HEK293 (cell line): ENCODE data around the gene RING1.

ENCODE experiments used
- BCL11B ChIP-seq: fragments of 450-650 bp; formaldehyde crosslinking; IDR thresholded peaks from 2 replicates; pipeline ENCODE4 v1.5.1; 2016; ENCODE audit warnings: low read depth, missing biosample characterization, missing genetic modification characterization
- GLIS2 ChIP-seq: fragments of 450-650 bp; formaldehyde crosslinking; IDR thresholded peaks from 2 replicates; pipeline ENCODE4 v1.5.1; 2016; ENCODE audit warnings: missing biosample characterization, missing genetic modification characterization
- KLF8 ChIP-seq: fragments of 450-650 bp; formaldehyde crosslinking; IDR thresholded peaks from 2 replicates; pipeline ENCODE4 v1.5.1; 2016; ENCODE audit warnings: missing biosample characterization, missing genetic modification characterization
- KLF9 ChIP-seq: fragments of 450-650 bp; formaldehyde crosslinking; IDR thresholded peaks from 2 replicates; pipeline ENCODE4 v1.5.1; 2016; ENCODE audit warnings: missing biosample characterization, missing genetic modification characterization, low read depth
- SCRT1 ChIP-seq: fragments of 450-650 bp; formaldehyde crosslinking; IDR thresholded peaks from 2 replicates; pipeline ENCODE4 v1.5.1; 2016; ENCODE audit warnings: missing biosample characterization, missing genetic modification characterization, borderline replicate concordance
- SP2 ChIP-seq: fragments of 450-650 bp; formaldehyde crosslinking; IDR thresholded peaks from 2 replicates; pipeline ENCODE4 v1.5.1; 2016; ENCODE audit warnings: missing biosample characterization, missing genetic modification characterization
- ZBTB1 ChIP-seq: fragments of 450-650 bp; formaldehyde crosslinking; IDR thresholded peaks from 2 replicates; pipeline ENCODE4 v1.5.1; 2016; ENCODE audit warnings: missing biosample characterization, missing genetic modification characterization
- ZEB2 ChIP-seq: fragments of 450-650 bp; formaldehyde crosslinking; IDR thresholded peaks from 2 replicates; pipeline ENCODE4 v1.5.1; 2016; ENCODE audit warnings: missing biosample characterization, missing genetic modification characterization
- ZFHX2 ChIP-seq: fragments of 450-650 bp; formaldehyde crosslinking; conservative IDR thresholded peaks from 2 replicates; pipeline ENCODE4 v1.5.1; 2016; ENCODE audit warnings: missing biosample characterization, missing genetic modification characterization
- ZFP37 ChIP-seq: fragments of 450-650 bp; formaldehyde crosslinking; IDR thresholded peaks from 2 replicates; pipeline ENCODE4 v1.5.1; 2016; ENCODE audit warnings: missing biosample characterization, missing genetic modification characterization
- ZNF184 ChIP-seq: fragments of 450-650 bp; IDR thresholded peaks from 2 replicates; pipeline ENCODE4 v1.5.1; 2018; ENCODE audit warnings: missing biosample characterization, mild to moderate bottlenecking, missing genetic modification characterization
- ZNF274 ChIP-seq, 2 experiments: fragments of 200-500 bp in 1 of 2; fragments of 450-650 bp in 1 of 2; sonication (Bioruptor generic) in 1 of 2; formaldehyde crosslinking in 1 of 2; IDR thresholded peaks; 2 replicates each; pipeline versions ENCODE4 v1.5.1 to v1.6.1; 2014 to 2016; ENCODE audit warnings: borderline replicate concordance in 1 of 2, inconsistent platforms in 1 of 2, low read length in 1 of 2, missing biosample characterization in 1 of 2, missing genetic modification characterization in 1 of 2
- ZNF366 ChIP-seq: fragments of 450-650 bp; formaldehyde crosslinking; conservative IDR thresholded peaks from 2 replicates; pipeline ENCODE4 v1.5.1; 2016; ENCODE audit warnings: missing biosample characterization, missing genetic modification characterization
- ZNF404 ChIP-seq: fragments of 450-650 bp; formaldehyde crosslinking; IDR thresholded peaks from 2 replicates; pipeline ENCODE4 v1.5.1; 2017; ENCODE audit warnings: missing biosample characterization, missing genetic modification characterization
- ZNF449 ChIP-seq: fragments of 450-650 bp; formaldehyde crosslinking; IDR thresholded peaks from 2 replicates; pipeline ENCODE4 v1.5.1; 2017; ENCODE audit warnings: missing biosample characterization, mild to moderate bottlenecking, missing genetic modification characterization, moderate library complexity
- ZNF548 ChIP-seq: fragments of 450-650 bp; formaldehyde crosslinking; IDR thresholded peaks from 2 replicates; pipeline ENCODE4 v1.5.1; 2016; ENCODE audit warnings: missing biosample characterization, missing genetic modification characterization
- ZNF555 ChIP-seq: fragments of 450-650 bp; formaldehyde crosslinking; conservative IDR thresholded peaks from 2 replicates; pipeline ENCODE4 v1.5.1; 2017; ENCODE audit warnings: missing biosample characterization, mild to moderate bottlenecking, missing genetic modification characterization, inconsistent platforms
- ZNF692 ChIP-seq: fragments of 450-650 bp; formaldehyde crosslinking; IDR thresholded peaks from 2 replicates; pipeline ENCODE4 v1.5.1; 2016; ENCODE audit warnings: missing biosample characterization, missing genetic modification characterization
- TF ChIP-seq, protein P1 (sequence below): fragments of 450-650 bp; formaldehyde crosslinking; IDR thresholded peaks from 2 replicates; pipeline ENCODE4 v1.5.1; 2016; ENCODE audit warnings: missing biosample characterization, missing genetic modification characterization
- TF ChIP-seq, protein P2 (sequence below): fragments of 450-650 bp; formaldehyde crosslinking; IDR thresholded peaks from 2 replicates; pipeline ENCODE4 v1.5.0; 2017; ENCODE audit warnings: missing biosample characterization, missing genetic modification characterization, borderline replicate concordance

Gene RING1

DNA sequence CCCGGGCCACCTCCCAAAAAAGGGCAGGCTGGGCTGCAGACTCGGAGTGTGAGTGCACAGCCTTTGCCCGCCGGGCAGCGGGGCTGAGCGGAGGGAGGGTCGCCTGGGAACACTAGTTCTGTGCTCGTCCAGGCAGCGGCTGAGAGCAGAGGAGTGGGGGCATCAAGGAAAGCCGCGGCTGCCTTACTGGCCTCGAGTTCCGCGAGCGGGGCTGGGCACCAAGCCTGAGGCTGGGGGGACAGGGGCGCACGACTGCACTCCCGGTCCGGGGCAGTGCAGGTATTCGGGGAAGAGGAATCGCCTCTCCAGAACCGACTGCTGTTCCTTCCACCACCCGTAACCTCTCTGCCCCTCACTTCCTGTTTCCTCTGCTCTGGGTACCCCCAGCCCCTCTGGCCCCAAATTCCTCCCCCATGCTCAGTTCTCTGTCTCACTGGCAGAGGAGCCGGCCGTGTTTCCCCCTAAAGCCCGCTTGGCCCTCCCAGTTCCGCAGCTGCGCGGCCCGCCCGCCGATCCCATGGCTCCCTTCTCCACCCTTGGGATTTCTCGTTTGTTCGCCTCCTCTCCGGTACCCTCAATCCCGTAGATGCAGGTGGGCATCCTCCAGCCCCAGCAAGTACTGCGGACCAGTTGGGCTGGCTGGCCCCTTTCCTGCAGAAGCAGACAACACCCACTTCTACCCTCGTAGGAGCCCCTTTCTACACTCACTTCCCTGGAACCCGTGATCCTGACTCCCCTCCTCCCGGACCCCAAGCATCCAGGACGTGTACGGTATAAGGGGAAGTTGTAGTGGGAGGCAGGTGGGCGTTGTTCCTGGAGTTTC is 5.1 kb downstream of the RING1 start (continued):
- TF ChIP-seq ZNF555 (no peak), ZEB2 (tag by site-specific recombination) (no peak), ZBTB1 (tag by site-specific recombination) (no peak), SP2 (tag by site-specific recombination) (peak; percentile 26; the same call in 1 of the 2 replicates), KLF8 (tag by site-specific recombination) (0 out of 2 replicates have a peak, but pooled peaks have one; percentile 7), ZNF404 (tag by site-specific recombination) (no peak), ZNF274 (IDR thresholded peaks at IDR 0.05; ENCODE audit: low read length) (no peak), ZNF274 (tag by site-specific recombination; IDR thresholded peaks at IDR 0.05; ENCODE audit: borderline replicate concordance) (no peak), ZFHX2 (tag by site-specific recombination) (peak; percentile 87), ZNF692 (tag by site-specific recombination) (no peak), SCRT1 (no peak), KLF9 (tag by site-specific recombination) (no peak), ZNF366 (tag by site-specific recombination) (no peak), BCL11B (tag by site-specific recombination) (no peak), ZNF548 (no peak), GLIS2 (peak; percentile 36; the same call in 1 of the 2 replicates), ZNF184 (tag by site-specific recombination) (no peak), ZNF449 (tag by site-specific recombination) (peak; percentile 34; the same call in 1 of the 2 replicates), ZFP37 (tag by site-specific recombination) (no peak)
- TF ChIP-seq, protein P1, sequence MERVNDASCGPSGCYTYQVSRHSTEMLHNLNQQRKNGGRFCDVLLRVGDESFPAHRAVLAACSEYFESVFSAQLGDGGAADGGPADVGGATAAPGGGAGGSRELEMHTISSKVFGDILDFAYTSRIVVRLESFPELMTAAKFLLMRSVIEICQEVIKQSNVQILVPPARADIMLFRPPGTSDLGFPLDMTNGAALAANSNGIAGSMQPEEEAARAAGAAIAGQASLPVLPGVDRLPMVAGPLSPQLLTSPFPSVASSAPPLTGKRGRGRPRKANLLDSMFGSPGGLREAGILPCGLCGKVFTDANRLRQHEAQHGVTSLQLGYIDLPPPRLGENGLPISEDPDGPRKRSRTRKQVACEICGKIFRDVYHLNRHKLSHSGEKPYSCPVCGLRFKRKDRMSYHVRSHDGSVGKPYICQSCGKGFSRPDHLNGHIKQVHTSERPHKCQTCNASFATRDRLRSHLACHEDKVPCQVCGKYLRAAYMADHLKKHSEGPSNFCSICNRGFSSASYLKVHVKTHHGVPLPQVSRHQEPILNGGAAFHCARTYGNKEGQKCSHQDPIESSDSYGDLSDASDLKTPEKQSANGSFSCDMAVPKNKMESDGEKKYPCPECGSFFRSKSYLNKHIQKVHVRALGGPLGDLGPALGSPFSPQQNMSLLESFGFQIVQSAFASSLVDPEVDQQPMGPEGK (tag by site-specific recombination), result 0 out of 2 replicates have a peak, but pooled peaks have one; percentile 34
- TF ChIP-seq, protein P2, sequence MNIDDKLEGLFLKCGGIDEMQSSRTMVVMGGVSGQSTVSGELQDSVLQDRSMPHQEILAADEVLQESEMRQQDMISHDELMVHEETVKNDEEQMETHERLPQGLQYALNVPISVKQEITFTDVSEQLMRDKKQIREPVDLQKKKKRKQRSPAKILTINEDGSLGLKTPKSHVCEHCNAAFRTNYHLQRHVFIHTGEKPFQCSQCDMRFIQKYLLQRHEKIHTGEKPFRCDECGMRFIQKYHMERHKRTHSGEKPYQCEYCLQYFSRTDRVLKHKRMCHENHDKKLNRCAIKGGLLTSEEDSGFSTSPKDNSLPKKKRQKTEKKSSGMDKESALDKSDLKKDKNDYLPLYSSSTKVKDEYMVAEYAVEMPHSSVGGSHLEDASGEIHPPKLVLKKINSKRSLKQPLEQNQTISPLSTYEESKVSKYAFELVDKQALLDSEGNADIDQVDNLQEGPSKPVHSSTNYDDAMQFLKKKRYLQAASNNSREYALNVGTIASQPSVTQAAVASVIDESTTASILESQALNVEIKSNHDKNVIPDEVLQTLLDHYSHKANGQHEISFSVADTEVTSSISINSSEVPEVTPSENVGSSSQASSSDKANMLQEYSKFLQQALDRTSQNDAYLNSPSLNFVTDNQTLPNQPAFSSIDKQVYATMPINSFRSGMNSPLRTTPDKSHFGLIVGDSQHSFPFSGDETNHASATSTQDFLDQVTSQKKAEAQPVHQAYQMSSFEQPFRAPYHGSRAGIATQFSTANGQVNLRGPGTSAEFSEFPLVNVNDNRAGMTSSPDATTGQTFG (tag by site-specific recombination), result no peak
